Measurements from ENCODE around the gene GPRC5A. TPM values are rescaled to one million over a fixed set of nuclear protein-coding genes. Genes with fewer than 3 reads are reported as not detected.
A peak's percentile ranks its signal among the peaks of the same experiment; 100 is the strongest.

The GPRC5A gene
- total RNA-seq, 6 experiments from 2014 or later = 206 to 371 (median 280) TPM

DNA sequence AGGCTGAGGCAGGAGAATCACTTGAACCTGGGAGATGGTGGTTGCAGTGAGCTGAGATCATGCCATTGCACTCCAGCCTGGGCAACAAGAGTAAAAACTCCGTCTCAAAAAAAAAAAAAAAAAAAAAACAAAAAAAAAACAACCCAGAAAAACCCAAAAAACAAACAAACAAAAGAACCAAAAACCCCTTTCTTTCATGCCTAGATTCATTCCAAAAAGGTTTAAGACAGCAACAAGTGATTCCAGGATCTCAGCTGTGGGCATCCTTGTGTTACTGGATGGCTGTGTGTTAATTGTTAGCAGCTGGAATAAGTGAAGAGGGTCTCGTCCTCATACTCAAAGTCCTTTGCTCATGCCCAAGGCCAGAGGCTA is 9.4 kb downstream of the GPRC5A start:
- Mint-ChIP-seq H3K27ac (peak overlapping the region; percentile 88), H3K9me3 (no peaks in the 10 kb centered on the region; the same call in 1 of the 2 replicates), H3K4me3 (peak overlapping the region; percentile 71), H3K27me3 (ENCODE audit: insufficient read depth) (peaks cover 8% of the 10 kb centered on the region; the same call in 1 of the 2 replicates), H3K4me1 (ENCODE audit: low read depth) (peaks cover 87% of the 10 kb centered on the region), H3K36me3 (ENCODE audit: low read depth) (peaks cover 23% of the 10 kb centered on the region)
- DNase-seq = no peak
- no peak for TF ChIP-seq CTCF (IDR thresholded peaks at IDR 0.05)

- TF ChIP-seq CTCF (IDR thresholded peaks at IDR 0.05) = no peak
These were observed 9.9 kb downstream of the GPRC5A start for GRCh38 chr12:12901158-12901791.

GRCh38 chr12:12902036-12902435 is 10.7 kb downstream of the GPRC5A start:
- peaks cover 27% of the 10 kb centered on the region for H3K36me3 Mint-ChIP-seq (ENCODE audit: low read depth)
- DNase-seq = peak; percentile 21
- H3K27me3 Mint-ChIP-seq (ENCODE audit: insufficient read depth) = peaks cover 13% of the 10 kb centered on the region; the same call in 1 of the 2 replicates
- H3K27ac Mint-ChIP-seq = peak overlapping the region; percentile 88
- no peaks in the 10 kb centered on the region; the same call in 1 of the 2 replicates for H3K9me3 Mint-ChIP-seq
- TF ChIP-seq CTCF (IDR thresholded peaks at IDR 0.05) = no peak
- peaks cover 78% of the 10 kb centered on the region for H3K4me1 Mint-ChIP-seq (ENCODE audit: low read depth)
- H3K4me3 Mint-ChIP-seq = peak overlapping the region; percentile 71

More at GRCh38 chr12:12901158-12901791, 9.9 kb downstream of the GPRC5A start:
- Mint-ChIP-seq H3K27ac (peak overlapping the region; percentile 88), H3K4me3 (peak overlapping the region; percentile 71), H3K27me3 (ENCODE audit: insufficient read depth) (peaks cover 13% of the 10 kb centered on the region; the same call in 1 of the 2 replicates), H3K36me3 (ENCODE audit: low read depth) (peaks cover 28% of the 10 kb centered on the region), H3K4me1 (ENCODE audit: low read depth) (peaks cover 85% of the 10 kb centered on the region), H3K9me3 (no peaks in the 10 kb centered on the region; the same call in 1 of the 2 replicates)
- DNase-seq = peak; percentile 94

DNA sequence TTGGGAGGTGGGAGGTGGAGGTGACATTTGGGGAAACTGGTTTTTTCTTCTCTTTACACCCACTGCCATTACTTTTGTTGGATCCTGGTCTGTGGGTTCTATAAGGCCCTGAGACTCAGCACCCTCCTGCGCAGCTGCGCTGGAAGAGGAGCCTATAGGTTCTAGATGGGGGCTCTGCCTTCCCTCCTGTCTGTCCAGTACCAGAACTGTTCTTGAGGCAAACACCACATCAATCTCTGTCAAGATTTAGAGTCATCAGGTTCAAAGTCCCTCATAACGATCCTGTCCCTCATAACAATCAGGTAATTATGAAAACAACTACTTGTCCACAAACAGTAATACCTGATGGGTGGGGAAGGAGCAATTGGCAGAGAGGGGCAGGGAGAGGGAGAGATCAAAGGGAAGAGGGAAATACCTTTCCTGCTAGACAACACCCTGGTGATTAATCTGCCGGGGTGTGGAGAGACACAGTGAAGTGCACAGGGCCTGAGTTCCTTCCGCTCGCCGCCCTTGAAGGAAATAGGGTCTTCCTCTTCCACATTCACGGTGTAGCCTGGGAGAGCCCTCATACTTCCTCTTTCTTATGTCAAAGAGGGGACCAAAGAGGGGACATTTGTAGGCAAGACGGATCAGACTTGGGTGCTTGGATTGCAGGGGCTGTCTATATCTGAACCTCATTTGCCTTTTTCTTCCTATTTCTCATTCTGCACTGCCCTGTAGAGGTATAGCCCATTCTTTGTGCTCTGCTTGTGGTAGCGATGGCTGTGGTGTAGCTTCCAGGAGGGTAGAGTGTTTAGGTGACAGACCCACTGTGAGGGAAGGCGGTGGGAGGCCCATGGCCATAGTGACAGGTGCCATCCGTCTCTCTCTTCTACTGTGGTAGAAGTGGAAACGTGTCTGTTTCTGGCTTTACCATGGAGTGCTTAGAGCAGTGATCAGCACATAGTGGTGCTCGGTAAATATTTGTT is 12.6 kb downstream of the GPRC5A start:
- Mint-ChIP-seq H3K27ac (no peak overlapping the region), H3K36me3 (ENCODE audit: low read depth) (peaks cover 31% of the 10 kb centered on the region), H3K4me3 (no peak overlapping the region), H3K9me3 (no peaks in the 10 kb centered on the region; the same call in 1 of the 2 replicates), H3K27me3 (ENCODE audit: insufficient read depth) (peaks cover 14% of the 10 kb centered on the region; the same call in 1 of the 2 replicates), H3K4me1 (ENCODE audit: low read depth) (peaks cover 66% of the 10 kb centered on the region)
- TF ChIP-seq CTCF (IDR thresholded peaks at IDR 0.05) = no peak
- no peak for DNase-seq

GRCh38 chr12:12907552-12907951 is 16.2 kb downstream of the GPRC5A start:
- H3K36me3 Mint-ChIP-seq (ENCODE audit: low read depth) = peaks cover 55% of the 10 kb centered on the region
- H3K27me3 Mint-ChIP-seq (ENCODE audit: insufficient read depth) = peaks cover 10% of the 10 kb centered on the region; the same call in 1 of the 2 replicates
- H3K4me3 Mint-ChIP-seq = no peak overlapping the region
- DNase-seq = no peak
- H3K27ac Mint-ChIP-seq = no peak overlapping the region
- H3K4me1 Mint-ChIP-seq (ENCODE audit: low read depth) = peaks cover 51% of the 10 kb centered on the region
- no peaks in the 10 kb centered on the region; the same call in 1 of the 2 replicates for H3K9me3 Mint-ChIP-seq
- TF ChIP-seq CTCF (IDR thresholded peaks at IDR 0.05) = no peak
